Measurements from ENCODE around the gene FAM53C.
A peak's percentile ranks its signal among the peaks of the same experiment; 100 is the strongest.

DNA sequence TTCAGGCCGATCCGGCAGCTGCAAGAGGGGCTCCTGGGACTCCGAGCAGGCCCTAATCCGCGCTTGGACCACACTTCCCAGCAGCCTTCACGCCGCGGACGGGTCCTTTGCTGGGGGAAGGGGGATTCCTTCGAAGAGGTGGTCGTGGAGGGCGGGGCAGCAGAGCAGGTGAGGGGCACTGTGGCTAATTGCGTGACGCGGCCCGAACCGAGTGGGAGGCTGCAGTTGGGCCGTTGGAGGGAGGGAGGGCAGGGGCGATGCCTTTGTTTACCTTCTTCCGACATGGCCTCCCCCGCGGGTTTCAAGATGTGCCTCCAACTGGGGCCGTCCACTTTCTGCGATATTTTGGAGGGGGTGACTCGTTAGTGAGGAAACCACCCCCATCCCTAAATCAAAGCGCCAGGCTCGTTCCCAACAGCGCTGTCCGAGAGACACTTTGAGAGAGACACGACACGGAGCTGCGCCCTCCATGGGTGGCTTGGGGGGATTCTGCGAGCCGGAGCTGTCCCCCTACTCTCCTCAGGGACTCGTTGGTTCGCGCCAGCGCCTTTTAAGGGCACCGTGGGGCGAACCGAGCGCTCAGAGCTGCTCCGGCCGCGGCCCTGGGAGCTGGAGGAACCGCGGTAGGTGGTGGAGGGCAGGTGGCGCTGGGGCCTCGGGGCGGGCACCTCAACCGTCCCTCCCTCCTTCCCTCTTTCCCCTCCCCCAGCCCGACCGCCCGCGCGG lies at the start of gene FAM53C:
- TF ChIP-seq CTCF (IDR thresholded peaks at IDR 0.05) = peak in 1 of 5 experiments; percentile 20
- TF ChIP-seq EP300 (IDR thresholded peaks at IDR 0.05; ENCODE audit: low read depth) = no peak
- TF ChIP-seq POLR2A (IDR thresholded peaks at IDR 0.05) = peak; percentile 99
- TF ChIP-seq POLR2AphosphoS5 (IDR thresholded peaks at IDR 0.05) = peak; percentile 97 to 99 (median 99)

Measured in transverse colon (tissue), 4 donors.